Cardiac fibroblast (primary cell): Measurements from ENCODE around the gene PIERCE2.

Experiments
- DNase-seq, 2 donors: peaks; one replicate each; pipeline versions ENCODE4 v3.0.0 to v3.0.0-alpha.2; 2010; ENCODE audit warnings: low read depth in 2 of 2
- H3K4me3 ChIP-seq, 2 donors: replicated peaks in 1 of 2; 1 replicate in 1 of 2; 2 replicates in 1 of 2; pipeline ENCODE4 v1.5.1; 2011; ENCODE audit warnings: low read depth in 2 of 2, low read length in 2 of 2, mild to moderate bottlenecking in 2 of 2, moderate library complexity in 1 of 2
- TF ChIP-seq, protein P1 (sequence below): IDR thresholded peaks from one replicate; pipeline ENCODE4 v1.5.1; 2011; ENCODE audit warnings: low read depth, mild to moderate bottlenecking, low read length, inconsistent platforms

PIERCE2 gene, protein sequence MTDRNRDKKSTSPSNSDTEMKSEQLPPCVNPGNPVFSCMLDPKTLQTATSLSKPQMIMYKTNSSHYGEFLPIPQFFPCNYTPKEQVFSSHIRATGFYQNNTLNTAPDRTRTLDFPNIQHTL

GRCh38 chr15:55408012-55408928 lies at the start of gene PIERCE2, which contains the start of gene CCPG1:
Gene PIERCE2 (plus strand): TSS chr15:55408495. CDS start chr15:55408769, 274 bp downstream.
Gene CCPG1 (minus strand): TSS chr15:55408359. CDS start chr15:55389424, 18,935 bp downstream.
- TF ChIP-seq, protein P1, sequence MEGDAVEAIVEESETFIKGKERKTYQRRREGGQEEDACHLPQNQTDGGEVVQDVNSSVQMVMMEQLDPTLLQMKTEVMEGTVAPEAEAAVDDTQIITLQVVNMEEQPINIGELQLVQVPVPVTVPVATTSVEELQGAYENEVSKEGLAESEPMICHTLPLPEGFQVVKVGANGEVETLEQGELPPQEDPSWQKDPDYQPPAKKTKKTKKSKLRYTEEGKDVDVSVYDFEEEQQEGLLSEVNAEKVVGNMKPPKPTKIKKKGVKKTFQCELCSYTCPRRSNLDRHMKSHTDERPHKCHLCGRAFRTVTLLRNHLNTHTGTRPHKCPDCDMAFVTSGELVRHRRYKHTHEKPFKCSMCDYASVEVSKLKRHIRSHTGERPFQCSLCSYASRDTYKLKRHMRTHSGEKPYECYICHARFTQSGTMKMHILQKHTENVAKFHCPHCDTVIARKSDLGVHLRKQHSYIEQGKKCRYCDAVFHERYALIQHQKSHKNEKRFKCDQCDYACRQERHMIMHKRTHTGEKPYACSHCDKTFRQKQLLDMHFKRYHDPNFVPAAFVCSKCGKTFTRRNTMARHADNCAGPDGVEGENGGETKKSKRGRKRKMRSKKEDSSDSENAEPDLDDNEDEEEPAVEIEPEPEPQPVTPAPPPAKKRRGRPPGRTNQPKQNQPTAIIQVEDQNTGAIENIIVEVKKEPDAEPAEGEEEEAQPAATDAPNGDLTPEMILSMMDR = peak; percentile 58
- DNase-seq = peak; percentile 96
- H3K4me3 ChIP-seq = peak within 1 kb of the TSS; percentile 90 to 92

DNA sequence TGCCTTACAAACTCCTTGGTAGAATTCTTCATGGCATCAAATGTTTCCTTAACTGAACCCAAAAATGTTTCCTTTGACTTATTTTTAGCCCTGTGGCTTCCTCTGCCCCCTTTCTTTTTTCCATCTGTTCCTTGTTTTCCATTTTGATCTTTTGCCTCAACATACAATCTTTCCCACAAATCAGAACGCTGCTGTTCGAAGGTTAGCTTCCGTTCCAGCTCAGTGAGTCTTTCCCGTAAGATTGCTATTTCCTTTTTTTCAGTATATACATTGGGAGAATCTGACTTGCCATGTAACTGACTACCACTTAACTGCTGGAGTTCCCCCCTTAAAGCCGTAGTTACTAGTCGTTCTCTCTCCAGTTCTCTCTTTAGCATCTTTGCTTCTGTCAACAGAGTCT lies 48.0 kb upstream of the PIERCE2 start:
- DNase-seq = no peak

DNA sequence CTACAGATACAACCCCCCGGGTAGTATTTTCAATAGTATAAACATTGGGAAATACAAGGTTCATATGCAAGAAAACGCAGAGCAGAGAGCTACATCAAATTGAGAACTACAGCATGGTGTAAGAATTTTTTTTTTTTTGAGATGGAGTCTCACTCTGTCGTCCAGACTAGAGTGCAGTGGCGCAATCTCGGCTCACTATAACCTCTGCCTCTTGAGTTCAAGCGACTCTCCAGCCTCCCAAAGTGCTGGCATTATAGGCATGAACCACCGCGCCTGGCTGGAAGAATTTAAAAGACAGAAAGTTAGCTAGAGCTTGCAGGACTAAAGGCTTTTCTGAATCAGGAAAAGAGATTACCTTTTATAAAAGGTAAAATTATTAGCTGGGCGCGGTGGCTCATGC lies 47.2 kb upstream of the PIERCE2 start:
- TF ChIP-seq, protein P1 = no peak
- no peak overlapping the region for H3K4me3 ChIP-seq
- no peak for DNase-seq

More for the DNA sequence above, 48.0 kb upstream of the PIERCE2 start:
- H3K4me3 ChIP-seq = no peak overlapping the region
- TF ChIP-seq, protein P1 = no peak

GRCh38 chr15:55362641-55363040 lies 45.7 kb upstream of the PIERCE2 start:
- TF ChIP-seq, protein P1 = no peak
- H3K4me3 ChIP-seq = no peak overlapping the region
- DNase-seq = no peak

DNA sequence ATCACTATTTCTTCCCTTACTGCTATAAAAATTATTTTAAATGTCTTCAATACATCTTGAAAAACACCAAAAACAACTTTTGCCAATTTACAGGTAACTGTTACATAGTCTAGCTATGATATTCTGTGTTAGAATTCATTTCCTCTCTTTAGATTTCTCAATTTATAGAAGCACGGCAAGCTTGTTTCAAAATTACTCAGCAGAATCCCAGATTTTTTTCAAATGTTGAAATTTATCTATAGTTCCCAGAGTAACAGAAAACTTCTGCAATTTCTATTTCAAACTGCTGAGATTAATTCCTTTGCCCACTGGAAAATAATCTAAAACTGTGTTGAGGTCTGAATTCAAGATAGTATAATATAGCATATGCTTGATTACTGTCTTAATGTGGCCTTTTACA lies 41.3 kb upstream of the PIERCE2 start:
- TF ChIP-seq, protein P1 = no peak
- no peak overlapping the region for H3K4me3 ChIP-seq
- DNase-seq = no peak

- no peak for DNase-seq
- no peak overlapping the region for H3K4me3 ChIP-seq
- TF ChIP-seq, protein P1 = no peak
These were observed 35.4 kb upstream of the PIERCE2 start for GRCh38 chr15:55372701-55373440.
